GM06990 (cell line): ENCODE results near the gene TMEM178B.

Source experiments
- DNase-seq: peaks from one replicate; pipeline ENCODE4 v3.0.0-alpha.2; 2011; ENCODE audit not compliant: insufficient read length; ENCODE audit errors: extremely low read depth
- H3K27me3 ChIP-seq: replicated peaks from 2 replicates; pipeline ENCODE4 v1.6.0; 2011; ENCODE audit warnings: low read length; ENCODE audit not compliant: control insufficient read depth, insufficient read depth
- H3K36me3 ChIP-seq: 2 replicates; pipeline ENCODE4 v1.5.1; 2011; ENCODE audit warnings: low read length; ENCODE audit not compliant: control insufficient read depth, insufficient read depth
- H3K4me3 ChIP-seq: replicated peaks from 2 replicates; pipeline ENCODE4 v1.5.1; 2011; ENCODE audit warnings: low read depth, mild to moderate bottlenecking, control low read depth, low read length
- CTCF ChIP-seq: IDR thresholded peaks from 2 replicates; pipeline ENCODE4 v1.5.1; 2011; ENCODE audit warnings: low read length, control low read depth, mild to moderate bottlenecking, inconsistent platforms; ENCODE audit not compliant: insufficient read depth, poor library complexity, severe bottlenecking

Gene TMEM178B

DNA sequence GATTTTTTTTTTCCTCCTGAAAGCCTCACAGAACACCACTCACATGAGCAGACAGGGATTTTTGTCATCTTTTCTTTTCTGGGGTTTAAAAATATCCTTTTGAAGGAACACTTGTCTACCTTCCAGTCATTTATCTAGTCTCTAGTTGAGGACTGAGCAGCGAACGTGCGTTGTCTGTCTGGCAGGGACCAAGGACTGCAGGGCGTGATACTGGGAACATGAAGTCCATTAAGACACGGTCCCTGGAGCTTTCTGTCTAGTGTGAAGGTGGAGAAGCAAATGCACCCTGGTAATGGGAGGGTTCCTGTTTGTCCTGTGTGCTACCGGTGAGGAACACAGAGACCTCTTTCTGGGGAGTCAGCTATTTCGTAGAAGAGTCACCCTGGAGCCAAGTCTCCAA lies 207.4 kb downstream of the TMEM178B start:
- no peak for TF ChIP-seq CTCF
- no peak overlapping the region for H3K4me3 ChIP-seq
- no peaks in the 10 kb centered on the region for H3K36me3 ChIP-seq
- no peaks in the 10 kb centered on the region; the same call in 1 of the 2 replicates for H3K27me3 ChIP-seq
- DNase-seq, result no peak

- H3K36me3 ChIP-seq, result no peaks in the 10 kb centered on the region
- H3K27me3 ChIP-seq, result no peaks in the 10 kb centered on the region; the same call in 1 of the 2 replicates
- no peak for DNase-seq
- TF ChIP-seq CTCF, result no peak
- H3K4me3 ChIP-seq, result no peak overlapping the region
These were observed 212.7 kb downstream of the TMEM178B start for GRCh38 chr7:141286522-141286921.

DNA sequence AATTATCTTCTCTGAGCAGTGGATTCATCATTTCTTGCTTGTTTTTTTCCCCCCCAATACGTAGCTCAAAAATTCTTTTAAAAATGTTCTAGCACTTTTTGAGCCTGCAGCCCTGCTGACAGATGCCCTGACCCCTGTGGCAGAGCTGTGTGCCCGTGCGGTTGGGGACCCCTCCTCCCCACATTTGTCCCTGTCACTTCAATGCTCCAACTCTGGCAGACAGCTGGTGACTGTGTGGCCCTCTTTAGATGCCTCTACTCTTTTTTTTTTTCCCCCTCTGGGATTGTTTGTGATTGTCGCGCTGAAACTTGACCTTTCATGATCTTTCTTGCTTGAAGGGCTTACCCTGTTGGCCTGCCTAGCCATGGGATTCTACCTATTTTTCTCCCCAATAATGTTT lies 214.1 kb downstream of the TMEM178B start:
- DNase-seq, result no peak
- Histone ChIP-seq H3K4me3 (no peak overlapping the region), H3K36me3 (no peaks in the 10 kb centered on the region), H3K27me3 (no peaks in the 10 kb centered on the region; the same call in 1 of the 2 replicates)
- no peak for TF ChIP-seq CTCF

DNA sequence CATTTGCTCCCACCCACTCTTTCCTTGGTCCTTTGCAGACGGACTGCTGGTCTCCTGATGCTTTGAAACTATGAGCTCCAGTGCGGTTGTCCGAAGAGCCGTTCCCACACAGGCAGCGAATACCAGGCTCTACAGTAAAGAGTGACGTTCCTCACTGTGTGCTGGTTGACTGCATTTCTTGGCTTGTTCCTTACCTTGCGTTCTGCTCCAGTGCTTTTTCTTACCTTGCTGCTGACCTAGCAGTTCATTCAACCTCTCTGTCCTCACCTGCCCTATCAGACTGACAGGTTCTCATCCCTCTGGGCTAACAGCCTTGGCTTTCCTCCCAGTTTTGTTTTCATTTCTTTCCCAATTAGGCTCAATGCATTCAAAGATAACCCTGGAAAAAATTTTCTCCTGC lies 214.8 kb downstream of the TMEM178B start:
- DNase-seq, result no peak
- Histone ChIP-seq H3K4me3 (no peak overlapping the region), H3K36me3 (no peaks in the 10 kb centered on the region), H3K27me3 (no peaks in the 10 kb centered on the region)
- no peak for TF ChIP-seq CTCF

DNA sequence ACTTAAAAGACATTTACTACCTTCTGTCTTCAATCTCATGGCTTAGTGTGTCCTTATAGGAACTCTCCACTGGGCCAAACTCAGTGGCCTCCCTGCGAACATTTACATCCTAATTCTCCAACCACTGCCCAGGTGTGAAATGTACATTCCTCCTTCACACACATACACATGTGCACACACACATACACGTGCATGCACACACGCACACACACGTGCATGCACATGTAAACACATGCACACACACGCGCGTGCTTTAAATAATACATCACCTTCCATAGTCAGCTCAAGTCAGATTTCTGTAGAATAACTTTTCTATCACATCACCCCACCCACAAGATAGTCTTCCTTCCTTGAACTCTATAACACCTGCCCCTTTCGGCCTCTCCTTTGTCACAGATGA lies 216.5 kb downstream of the TMEM178B start:
- Histone ChIP-seq H3K4me3 (no peak overlapping the region), H3K36me3 (no peaks in the 10 kb centered on the region), H3K27me3 (no peaks in the 10 kb centered on the region)
- no peak for TF ChIP-seq CTCF
- DNase-seq, result no peak

DNA sequence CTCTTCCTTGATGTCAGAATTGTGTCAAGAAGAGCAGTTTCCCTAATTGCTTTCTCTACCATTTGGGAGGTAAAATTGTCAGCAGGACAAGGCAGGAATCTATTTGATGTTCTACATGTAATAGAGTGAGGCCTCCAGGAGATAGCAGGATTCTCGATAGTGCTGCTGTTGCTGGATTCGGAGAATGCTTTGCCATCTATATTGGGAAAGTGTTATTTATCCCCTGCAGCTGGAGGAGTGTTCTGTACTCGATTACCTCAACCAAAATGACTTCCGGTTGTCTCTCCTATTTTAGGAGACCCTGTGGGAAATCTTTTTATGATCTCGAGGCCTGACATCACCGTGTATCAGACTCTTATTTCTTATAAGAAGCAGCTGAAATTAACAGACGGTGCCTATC lies 217.1 kb downstream of the TMEM178B start:
- Histone ChIP-seq H3K36me3 (no peaks in the 10 kb centered on the region), H3K4me3 (no peak overlapping the region), H3K27me3 (no peaks in the 10 kb centered on the region)
- TF ChIP-seq CTCF, result no peak
- DNase-seq, result no peak
